NCI-H510A (cell line): ENCODE data around the gene TUBA1B.

ENCODE experiments used
- DNase-seq: peaks from one replicate; lab custom pipeline; 2025; lab: John Stamatoyannopoulos, UW

The TUBA1B gene

GRCh38 chr12:49126852-49127763 is 4.1 kb downstream of the TUBA1B start:
- DNase-seq, result no peak

- DNase-seq, result peak; percentile 13
These were observed 10.0 kb downstream of the TUBA1B start for GRCh38 chr12:49121047-49121696.

GRCh38 chr12:49111206-49111605 is 20.0 kb downstream of the TUBA1B start:
- DNase-seq, result no peak

- DNase-seq, result peak; percentile 97
These were observed 20.6 kb downstream of the TUBA1B start, which contains the start of gene LMBR1L for GRCh38 chr12:49110464-49111155. LMBR1L (minus strand) TSS chr12:49110847; CDS start chr12:49110555, 292 bp downstream.

GRCh38 chr12:49109641-49110463 is 21.3 kb downstream of the TUBA1B start:
- no peak for DNase-seq

- DNase-seq, result no peak
These were observed 22.2 kb downstream of the TUBA1B start for GRCh38 chr12:49108958-49109404.

GRCh38 chr12:49105504-49106084 is 25.6 kb downstream of the TUBA1B start:
- DNase-seq, result no peak

- no peak for DNase-seq
These were observed 26.4 kb downstream of the TUBA1B start for GRCh38 chr12:49104822-49105221.

- DNase-seq, result no peak
These were observed 30.8 kb downstream of the TUBA1B start for GRCh38 chr12:49100380-49100779.

- DNase-seq, result no peak
These were observed 32.5 kb downstream of the TUBA1B start for GRCh38 chr12:49098703-49099102.

- DNase-seq, result no peak
These were observed 33.2 kb downstream of the TUBA1B start for GRCh38 chr12:49098035-49098451.

- DNase-seq, result no peak
These were observed 33.8 kb downstream of the TUBA1B start for GRCh38 chr12:49097381-49097780.

GRCh38 chr12:49094975-49095365 is 36.2 kb downstream of the TUBA1B start:
- no peak for DNase-seq

- peak; percentile 28 for DNase-seq
These were observed 36.8 kb downstream of the TUBA1B start, which contains the start of gene DHH for GRCh38 chr12:49094160-49094974. DHH (minus strand) TSS chr12:49094801; CDS start chr12:49094512, 289 bp downstream.

- DNase-seq, result no peak
These were observed 37.4 kb downstream of the TUBA1B start for GRCh38 chr12:49093792-49094159.

- DNase-seq, result no peak
These were observed 38.3 kb downstream of the TUBA1B start for GRCh38 chr12:49092816-49093406.

- DNase-seq, result no peak
These were observed 38.9 kb downstream of the TUBA1B start for GRCh38 chr12:49092086-49092815.

- no peak for DNase-seq
These were observed 39.4 kb downstream of the TUBA1B start for GRCh38 chr12:49091836-49092085.

GRCh38 chr12:49091056-49091835 is 39.9 kb downstream of the TUBA1B start:
- no peak for DNase-seq
